ENCODE measurements around the gene PPIL6.
"Not testable (repeated sequence)": the region's sequence is repeated elsewhere in the genome, so short reads cannot be mapped to it uniquely, and the experiment has no call there.

The PPIL6 gene

DNA sequence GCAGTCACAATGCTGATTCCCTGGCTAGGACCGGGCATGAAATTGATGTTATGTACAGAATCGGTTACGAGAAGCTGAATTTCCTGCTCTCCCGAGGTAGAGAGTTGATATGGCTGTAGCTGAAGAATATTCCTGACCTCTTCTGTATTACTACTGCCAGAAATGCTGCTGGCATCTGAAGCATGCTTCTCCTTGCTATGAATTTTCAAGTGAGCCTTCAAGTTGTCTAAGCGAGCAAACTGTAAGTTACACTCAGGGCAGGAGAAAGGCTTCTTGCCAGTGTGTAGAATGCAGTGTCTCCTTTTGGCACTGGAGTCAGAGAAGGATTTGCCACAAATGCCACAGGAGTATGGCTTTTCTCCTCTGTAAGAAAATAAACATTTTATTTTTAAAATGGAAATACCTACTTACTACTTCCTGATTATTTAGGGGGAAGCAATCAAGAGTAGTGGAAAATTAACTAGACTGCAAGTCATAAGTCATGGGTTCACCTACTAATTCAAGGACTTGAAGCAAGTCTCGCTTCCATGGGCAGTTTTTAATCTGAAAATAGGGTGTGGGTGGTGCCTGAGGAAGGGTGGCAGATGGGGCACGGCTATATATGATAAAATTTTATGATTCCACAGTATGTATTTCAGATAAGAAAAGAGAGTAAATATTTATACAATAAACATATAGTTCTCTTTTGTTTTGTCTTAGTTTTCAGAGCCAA lies 25.9 kb upstream of the PPIL6 start:
- DNase-seq, result no peak

GRCh38 chr6:109465772-109466171 lies 25.3 kb upstream of the PPIL6 start:
- no peak for DNase-seq

GRCh38 chr6:109461733-109462526 lies 21.5 kb upstream of the PPIL6 start:
- DNase-seq, result no peak

- not testable (repeated sequence) for DNase-seq
Observed at GRCh38 chr6:109461205-109461604, 20.8 kb upstream of the PPIL6 start.

DNA sequence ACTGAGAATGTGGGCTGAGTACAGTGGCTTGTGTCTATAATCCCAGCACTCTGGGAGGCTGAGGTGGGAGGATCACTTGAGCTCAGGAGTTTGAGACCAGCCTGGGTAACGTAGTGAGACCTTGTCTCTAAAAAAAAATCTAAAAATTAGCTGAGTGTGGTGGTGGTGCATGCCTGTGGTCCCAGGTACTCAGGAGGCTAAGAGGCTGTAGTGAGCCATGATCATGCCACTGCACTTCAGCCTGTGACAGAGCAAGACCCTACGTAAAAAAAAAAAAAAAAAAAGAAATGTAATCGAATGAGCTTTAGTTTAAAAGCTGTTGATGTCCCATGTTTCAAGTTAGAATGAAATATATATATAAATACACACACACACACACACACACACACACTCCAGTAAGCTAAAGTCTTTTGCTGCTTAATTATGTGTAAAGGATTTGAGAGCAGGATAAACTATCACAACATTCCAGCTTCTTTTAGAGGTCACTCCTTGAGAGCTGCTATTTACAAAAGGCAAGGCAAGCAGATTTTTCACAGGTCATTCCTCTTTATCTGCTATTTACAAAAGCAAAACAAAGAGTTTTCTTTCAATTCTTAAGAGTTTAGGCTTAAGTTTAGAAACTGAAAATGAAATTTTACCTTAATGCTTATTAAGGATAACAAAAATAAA lies 19.9 kb upstream of the PPIL6 start:
- DNase-seq, result no peak

DNA sequence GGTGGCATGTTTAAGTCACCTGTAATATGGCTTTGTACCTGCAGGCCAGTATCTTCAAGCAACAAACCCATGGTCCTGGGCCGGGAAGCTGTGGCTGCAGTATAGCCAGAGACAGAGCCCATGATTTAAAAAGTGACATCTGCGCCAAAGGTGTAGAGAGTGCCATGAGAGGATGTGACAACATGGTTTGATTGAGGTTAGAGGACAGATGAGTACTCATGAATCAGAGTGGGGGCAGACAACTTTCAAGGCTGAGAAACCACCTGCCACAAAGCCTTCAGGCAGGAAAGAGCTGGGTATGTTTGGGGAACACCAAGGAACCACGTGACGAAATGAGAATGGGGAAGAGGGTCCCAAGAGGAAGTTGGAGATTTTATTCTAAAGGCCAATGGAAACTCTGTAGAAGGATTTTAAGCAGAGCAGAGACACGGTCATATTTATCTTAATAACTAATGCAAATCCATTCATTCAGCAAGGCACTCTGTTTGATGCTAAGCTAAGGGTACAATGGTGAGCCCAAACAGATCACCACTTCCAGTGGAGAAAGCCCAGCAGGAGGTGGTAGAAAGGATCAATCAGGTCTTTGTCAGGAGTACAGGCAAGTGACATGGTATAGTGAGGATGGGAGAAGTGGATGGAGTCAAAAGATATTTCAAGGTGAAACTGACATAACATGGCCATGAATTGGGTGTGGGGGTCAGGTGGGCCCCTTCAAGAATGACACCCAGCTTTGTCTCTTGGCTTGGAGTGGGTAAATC lies 18.5 kb upstream of the PPIL6 start:
- DNase-seq, result no peak

DNA sequence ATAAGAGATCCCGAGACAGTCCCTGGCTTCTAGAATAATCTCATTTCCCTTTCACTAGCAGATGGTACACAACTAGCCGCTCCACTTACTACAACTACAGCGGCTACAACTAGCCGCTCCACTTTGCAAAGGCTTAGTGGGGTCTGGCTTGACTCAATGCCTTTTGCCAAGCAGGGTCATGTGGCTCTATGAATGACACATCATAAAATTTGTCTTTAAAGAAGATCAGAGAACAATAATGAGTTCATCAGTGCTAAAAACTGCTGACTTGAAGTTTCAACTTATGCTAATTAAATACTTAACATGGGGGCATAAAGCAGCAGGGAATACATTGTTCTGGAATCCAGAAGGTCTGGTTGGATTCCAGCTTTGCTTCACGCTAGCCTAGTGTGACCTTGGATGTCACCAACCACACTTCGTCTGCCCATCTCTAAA lies 17.2 kb upstream of the PPIL6 start:
- DNase-seq, result no peak

DNA sequence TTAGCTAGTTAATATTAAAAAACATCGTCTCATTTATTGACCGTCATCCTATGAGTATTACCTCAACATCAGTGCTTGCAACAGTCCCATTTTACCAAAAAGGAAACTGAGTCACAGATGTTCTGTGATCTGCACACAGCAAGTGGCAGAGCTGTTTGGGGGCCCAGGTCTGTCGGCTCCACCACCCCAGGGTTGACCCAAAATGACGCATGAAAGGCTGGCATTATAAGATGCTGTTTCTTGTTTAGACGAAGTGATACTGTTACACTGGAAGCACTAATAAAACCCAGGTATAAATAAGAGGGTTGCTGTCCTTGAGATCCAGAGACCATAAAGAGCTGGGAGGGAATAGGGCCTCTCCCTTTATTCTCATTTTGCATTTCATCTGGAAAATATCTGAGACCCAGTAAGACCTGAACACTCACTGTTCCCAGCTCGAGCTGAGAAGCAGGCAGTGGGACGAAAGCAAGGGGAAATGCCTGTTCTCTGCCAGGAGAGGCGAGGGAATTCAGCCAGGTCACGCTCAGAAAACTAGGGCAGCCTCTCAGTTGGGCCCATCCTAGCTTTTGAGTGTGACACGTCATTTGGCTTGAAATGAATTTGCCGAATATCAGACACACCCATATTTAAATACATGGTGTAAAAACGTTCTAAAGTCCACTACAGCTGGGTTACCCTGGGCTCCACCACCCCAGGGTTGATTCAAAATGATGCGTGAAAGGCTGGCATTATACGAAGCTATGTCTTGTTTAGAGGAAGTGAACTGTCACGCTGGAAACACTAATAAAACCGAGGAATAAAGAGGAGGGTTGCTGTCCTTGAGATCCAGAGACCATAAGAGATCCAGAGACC lies 16.5 kb upstream of the PPIL6 start:
- no peak for DNase-seq

DNA sequence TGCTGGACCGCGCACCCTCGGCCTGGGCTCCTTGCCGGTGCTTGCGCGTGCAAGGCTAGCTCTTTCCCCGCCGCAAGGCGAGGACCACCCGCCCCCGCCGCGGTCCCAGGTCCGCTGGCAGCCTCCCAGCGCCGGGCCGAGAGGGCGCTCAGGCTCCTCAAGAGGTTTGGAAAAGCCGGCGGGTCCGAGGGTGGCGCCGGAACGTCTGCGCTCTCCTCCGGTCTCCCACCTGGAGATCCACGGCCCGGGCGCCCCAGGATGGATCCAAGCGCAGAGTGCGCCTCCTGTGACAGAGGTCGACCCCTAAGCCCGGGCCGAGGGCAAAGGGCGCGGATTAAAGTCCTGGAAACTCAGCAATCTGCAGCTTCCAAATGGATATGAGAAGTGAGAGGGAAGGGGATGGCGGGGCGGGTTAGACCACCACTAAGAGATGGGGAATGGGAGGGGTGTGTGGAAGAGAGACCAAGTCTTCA lies 15.7 kb upstream of the PPIL6 start:
- DNase-seq, result no peak

DNA sequence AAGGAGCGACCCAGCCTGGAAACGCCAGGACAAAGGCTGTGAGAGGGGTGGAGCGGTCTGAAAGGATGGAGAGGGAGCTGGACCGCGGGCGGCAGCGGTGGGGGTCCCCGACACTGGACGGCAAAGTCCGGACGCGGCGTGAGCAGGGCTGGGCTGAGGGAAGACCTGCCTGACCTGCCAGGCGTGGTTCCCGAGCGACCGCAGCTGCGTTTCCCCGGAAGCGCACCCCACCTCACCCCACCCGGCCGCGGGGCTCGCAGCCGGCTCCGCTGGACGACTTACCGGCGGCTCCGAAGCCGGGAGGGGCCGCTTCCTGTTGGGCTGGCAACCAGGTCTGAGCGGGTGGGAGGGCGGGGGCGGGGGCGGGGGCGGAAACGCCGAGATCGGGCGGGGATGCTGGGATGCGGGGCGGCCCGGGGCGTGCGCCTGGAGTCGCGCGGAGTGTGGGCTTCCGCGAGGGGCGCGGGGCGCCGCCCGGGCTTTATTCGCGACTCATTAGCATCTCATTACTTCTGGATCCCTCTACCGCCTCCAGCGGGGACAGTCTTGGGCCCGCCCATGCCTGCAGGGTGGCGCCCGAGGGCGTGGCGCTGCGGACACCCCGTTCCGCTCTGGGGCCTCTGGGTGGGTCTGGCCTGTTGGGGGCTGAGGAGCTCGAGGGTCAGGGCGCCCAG lies 15.1 kb upstream of the PPIL6 start, which contains the start of gene MICAL1:
TSS of gene MICAL1 (minus strand) at position 336 of the 674 bp plus-strand sequence. CDS start 1,576 bp downstream, outside the sequence.
- peak in 1 of 2 experiments; percentile 63 for DNase-seq

DNA sequence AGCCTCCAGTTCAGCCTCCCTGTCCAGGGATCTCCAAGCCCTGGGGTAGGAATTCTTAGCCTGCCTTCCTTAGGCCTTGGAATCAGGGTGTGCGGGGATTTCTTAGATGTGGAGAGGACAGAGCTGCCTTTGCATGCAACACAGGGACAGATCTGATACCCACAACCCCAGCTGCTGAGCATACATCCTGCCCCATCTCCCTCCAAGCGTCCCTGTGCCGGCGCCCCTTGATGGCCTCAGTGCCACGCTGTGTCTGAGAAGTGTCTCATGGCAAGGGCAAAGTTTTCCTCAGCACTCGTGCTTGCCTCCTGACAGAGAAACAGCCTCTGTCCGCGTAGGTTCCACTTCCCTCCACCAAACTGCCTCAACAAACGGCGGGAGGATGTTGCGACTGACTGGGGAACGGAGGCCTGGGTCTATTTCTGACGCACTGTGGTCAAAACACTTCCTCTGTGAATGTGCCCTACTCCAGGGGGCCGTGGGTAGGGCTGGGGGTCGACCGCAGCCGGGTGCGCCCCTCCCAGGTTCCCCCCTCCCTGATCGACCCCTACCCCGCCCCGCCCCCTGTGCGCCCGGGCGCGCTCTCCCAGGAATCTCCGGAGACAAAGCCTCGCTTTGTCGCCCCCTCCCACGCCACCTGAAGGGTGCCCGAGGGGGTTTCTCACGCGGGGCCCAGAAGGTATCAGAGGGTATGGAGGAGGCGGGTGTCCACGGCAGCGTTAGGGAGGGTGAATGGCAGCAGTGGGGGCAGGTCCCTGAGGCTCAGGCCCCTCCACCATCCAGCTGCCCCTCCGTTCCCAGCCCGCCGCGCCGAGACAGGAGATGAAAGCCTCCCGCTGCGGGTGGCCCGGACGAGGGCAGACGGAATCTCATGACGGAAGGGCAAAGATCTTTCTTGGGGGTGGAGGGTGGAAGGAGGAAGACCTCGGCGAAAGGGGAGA lies 14.3 kb upstream of the PPIL6 start:
- DNase-seq, result no peak

- peak; percentile 57 to 86 for DNase-seq
Observed at GRCh38 chr6:109453594-109454495, 13.4 kb upstream of the PPIL6 start.

GRCh38 chr6:109453156-109453555 lies 12.7 kb upstream of the PPIL6 start:
- DNase-seq, result no peak

DNA sequence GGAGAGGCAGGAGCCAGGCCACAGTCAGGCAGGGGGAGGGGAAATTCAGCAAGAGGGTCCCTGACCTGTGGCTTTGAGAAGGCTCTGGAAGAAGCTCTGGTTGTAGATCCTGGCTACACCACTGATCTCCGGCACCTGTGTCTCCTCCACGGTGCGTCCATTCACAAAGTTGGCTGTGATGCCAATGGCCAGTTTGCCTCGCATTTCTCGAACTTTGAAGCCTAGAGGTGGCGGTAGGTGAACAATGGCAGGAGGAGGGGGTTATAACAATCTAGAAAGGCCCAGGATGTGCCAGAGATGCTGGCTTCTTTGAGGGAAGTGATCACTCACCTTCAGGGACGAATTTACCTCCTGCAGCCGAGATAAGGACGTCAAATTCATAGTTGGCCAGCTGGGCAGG lies 11.8 kb upstream of the PPIL6 start:
- DNase-seq, result no peak

GRCh38 chr6:109451376-109451775 lies 10.9 kb upstream of the PPIL6 start:
- DNase-seq, result no peak

DNA sequence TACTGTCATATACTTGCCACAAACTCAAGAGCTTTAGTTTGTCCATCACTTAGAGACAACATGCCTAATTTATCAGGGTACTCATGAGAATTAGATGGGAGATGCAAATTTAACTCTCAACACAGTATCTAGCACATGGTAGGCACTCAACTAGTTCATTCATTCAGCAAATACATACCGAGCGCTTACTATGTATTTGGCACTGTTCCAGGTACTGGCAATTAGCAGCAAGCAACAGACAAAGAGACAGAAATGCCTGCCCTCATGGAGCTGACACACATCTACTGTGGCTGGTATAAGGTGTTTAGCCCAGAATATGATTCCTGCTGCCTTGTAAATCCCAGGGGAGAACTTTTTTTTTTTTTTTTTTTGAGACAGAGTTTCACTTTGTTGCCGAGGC lies 10.4 kb upstream of the PPIL6 start:
- DNase-seq, result no peak

- DNase-seq, result no peak
Observed at GRCh38 chr6:109449795-109450673, 9.6 kb upstream of the PPIL6 start.

All from NCI-H446 (cell line).